Measurements from ENCODE around the gene MT1B. TPM values are rescaled to one million over a fixed set of nuclear protein-coding genes. Genes with fewer than 3 reads are reported as not detected.

MT1B gene
- total and polyA plus RNA-seq, 2 of the 13 experiments (the other 11 are each of a cell fraction or from before 2014, with no cell fraction given) = 0.89 TPM; not detected in 1

GRCh38 chr16:56609463-56609921 lies 42.2 kb upstream of the MT1B start:
- H3K27ac ChIP-seq (ENCODE audit: extremely low read length, insufficient read depth, low read length) = peak overlapping the region; percentile 11
- FAIRE-seq = no peak
- H3K36me3 ChIP-seq (replicated peaks in 1 of 2; ENCODE audit: control insufficient read depth in 1 of 2, insufficient read depth in 2 of 2, low read length in 2 of 2) = no peaks in the 10 kb centered on the region
- in situ Hi-C loops (cut with HindIII; ENCODE audit: extremely low pct_ligation_motif_present, low pct_unique_long_range_greater_than_20kb) = no loop called here
- ChIA-PET CTCF (ENCODE audit: low intra/inter-chr PET ratio, low total read pairs) (no interaction called here), POLR2A (interaction anchor here (1.2 to 5.3 kb wide), 4 partner anchors 16 to 158 kb away, joined by 3 to 83 read pairs (median 10); partner anchors contain the start of genes MT1E, MT1F, MT1X and NUDT21)
- H3K4me3 ChIP-seq (replicated peaks in 1 of 3; ENCODE audit: insufficient read depth in 1 of 3, low read depth in 2 of 3, low read length in 3 of 3) = peak overlapping the region; percentile 75 to 84 (median 76)
- DNase-seq (ENCODE audit: low spot score) = peak; percentile 75
- WGBS (ENCODE audit: low lambda C conversion rate) = 3% methylated on average over 6 of the region's 6 CpGs
- peak overlapping the region; percentile 91 for H3K4me2 ChIP-seq (ENCODE audit: low read depth, low read length)
- BruUV-seq (replicated peaks) = no TSS peak
- no peaks in the 10 kb centered on the region for H3K79me2 ChIP-seq (ENCODE audit: insufficient read depth, low read length)
- peak; percentile 5; the same call in 2 of the 3 replicates for ATAC-seq
- peak overlapping the region; percentile 36 for H2AFZ ChIP-seq (ENCODE audit: low read length)
- H3K9ac ChIP-seq (ENCODE audit: insufficient read depth, low read depth, low read length) = peak overlapping the region; percentile 68
- intact Hi-C loops (cut with micrococcal nuclease; ENCODE audit: unreplicated experiment) = loop anchor here (2.0 to 10.0 kb wide), 3 partner anchors 17 to 255 kb away; partner anchors contain the start of genes MT1B, MT1F and SLC12A3
- H4K20me1 ChIP-seq (ENCODE audit: insufficient read depth, low read length) = no peaks in the 10 kb centered on the region
- no peaks in the 10 kb centered on the region for H3K9me3 ChIP-seq (ENCODE audit: low read length)
- no peaks in the 10 kb centered on the region; a peak in 1 of 5 replicates for H3K27me3 ChIP-seq (ENCODE audit: control insufficient read depth in 1 of 2, insufficient read depth in 2 of 2, low read length in 2 of 2)
- H3K4me1 ChIP-seq (ENCODE audit: insufficient read depth, low read length) = peaks cover 66% of the 10 kb centered on the region
- TF ChIP-seq GLMP (CRISPR knock-in tag; IDR thresholded peaks at IDR 0.05; ENCODE audit: borderline replicate concordance) (no peak), KDM3A (CRISPR knock-in tag; IDR thresholded peaks at IDR 0.05; ENCODE audit: low read depth) (no peak), PHF21A (CRISPR knock-in tag; IDR thresholded peaks at IDR 0.05) (no peak), DPF2 (CRISPR knock-in tag; IDR thresholded peaks at IDR 0.05; ENCODE audit: borderline replicate concordance, low read depth) (no peak), ZNF589 (CRISPR knock-in tag; conservative IDR thresholded peaks at IDR 0.05) (no peak), HIC2 (CRISPR knock-in tag; IDR thresholded peaks at IDR 0.05; ENCODE audit: low read depth) (0 out of 2 replicates have a peak, but pooled peaks have one; percentile 11), TEF (CRISPR knock-in tag; IDR thresholded peaks at IDR 0.05) (no peak), ATF7 (IDR thresholded peaks at IDR 0.05) (no peak), ATF7 (CRISPR knock-in tag; IDR thresholded peaks at IDR 0.05) (no peak), ZNF83 (CRISPR knock-in tag; IDR thresholded peaks at IDR 0.05; ENCODE audit: borderline replicate concordance) (no peak), ZNF275 (CRISPR knock-in tag; IDR thresholded peaks at IDR 0.05; ENCODE audit: borderline replicate concordance) (no peak), ZNF607 (CRISPR knock-in tag; IDR thresholded peaks at IDR 0.05; ENCODE audit: borderline replicate concordance) (peak; percentile 67; the same call in 1 of the 2 replicates), RBFOX2 (IDR thresholded peaks at IDR 0.05; ENCODE audit: low read depth, low read length) (no peak), GATAD2A (CRISPR knock-in tag; IDR thresholded peaks at IDR 0.05) (no peak; the same call in 1 of the 2 replicates), MTF2 (CRISPR knock-in tag; IDR thresholded peaks at IDR 0.05; ENCODE audit: borderline replicate concordance) (no peak), FUBP1 (CRISPR knock-in tag; IDR thresholded peaks at IDR 0.05; ENCODE audit: borderline replicate concordance) (0 out of 2 replicates have a peak, but pooled peaks have one; percentile 39), ZNF737 (CRISPR knock-in tag; IDR thresholded peaks at IDR 0.05; ENCODE audit: borderline replicate concordance) (no peak), HDAC1 (CRISPR knock-in tag; IDR thresholded peaks at IDR 0.05) (0 out of 2 replicates have a peak, but pooled peaks have one; percentile 46)
